GM12878 (cell line): ENCODE data around the gene FGF1. TPM values are rescaled to one million over a fixed set of nuclear protein-coding genes. Genes with fewer than 3 reads are reported as not detected.

Source experiments
- ATAC-seq: fragments of 200-7000 bp; cut with Tn5 transposase; 3 replicates; pipeline ENCODE4 v1.9.1; 2020; ENCODE audit warnings: mild to moderate bottlenecking, moderate library complexity
- BruUV-seq: library from RNA; stranded (reverse); fragments of 400-500 nt; replicated peaks from 2 replicates; lab custom pipeline; 2021; lab: Mats Ljungman, UMichigan
- CTCF ChIA-PET: fragments of 300-600 bp; sonication (Branson Sonifier 250); formaldehyde crosslinking; extraction: SDS; loops from one replicate; lab custom pipeline; 2021; ENCODE audit warnings: inconsistent platforms; lab: Yijun Ruan, JAX
- POLR2A ChIA-PET: fragments of 350-600 bp; formaldehyde crosslinking; extraction: SDS; loops from one replicate; lab custom pipeline; 2021; ENCODE audit warnings: inconsistent platforms; lab: Charles Lee
- RAD21 ChIA-PET: fragments of 300-600 bp; sonication (Branson Sonifier 250); formaldehyde crosslinking; loops from one replicate; lab custom pipeline; 2023; ENCODE audit warnings: antibody characterized with exemption; ENCODE audit not compliant: unreplicated experiment; lab: Charles Lee
- SMC1A ChIA-PET: fragments of 300-600 bp; sonication (Branson Sonifier 250); formaldehyde crosslinking; loops from one replicate; lab custom pipeline; 2023; ENCODE audit not compliant: unreplicated experiment, uncharacterized antibody; lab: Charles Lee
- DNase-seq: peaks from one replicate; pipeline ENCODE4 v3.0.0-alpha.2; 2011; ENCODE audit warnings: low read depth, low spot score
- FAIRE-seq: peaks from 3 replicates; lab custom pipeline; 2011; peaks lifted over from hg19 to GRCh38; lab: Jason Lieb, UNC
- H2AFZ ChIP-seq: 2 replicates; pipeline ENCODE4 v1.6.0; 2011; ENCODE audit warnings: low read depth, low read length, control low read depth; ENCODE audit not compliant: control insufficient read depth
- H3K27ac ChIP-seq: 2 replicates; pipeline ENCODE4 v1.5.1; 2011; ENCODE audit warnings: control low read depth; ENCODE audit not compliant: control insufficient read depth, insufficient read depth
- H3K27me3 ChIP-seq, 2 experiments: replicated peaks in 1 of 2; 2 replicates each; pipeline versions ENCODE4 v1.6.0 to v1.6.1; 2011; ENCODE audit warnings: low read length in 1 of 2; ENCODE audit not compliant: control insufficient read depth in 2 of 2, insufficient read depth in 2 of 2
- H3K36me3 ChIP-seq, 2 experiments: 2 replicates each; pipeline ENCODE4 v1.5.1; 2011; ENCODE audit warnings: low read length in 1 of 2; ENCODE audit not compliant: control insufficient read depth in 2 of 2, insufficient read depth in 2 of 2
- H3K4me1 ChIP-seq: 2 replicates; pipeline ENCODE4 v1.6.1; 2011; ENCODE audit warnings: mild to moderate bottlenecking, low read length, moderate library complexity, mixed read lengths; ENCODE audit not compliant: control insufficient read depth, insufficient read depth
- H3K4me2 ChIP-seq: 2 replicates; pipeline ENCODE4 v1.6.0; 2011; ENCODE audit warnings: control low read depth; ENCODE audit not compliant: control insufficient read depth, insufficient read depth
- H3K4me3 ChIP-seq: fragments of 200-600 bp; sonication (generic); 2 replicates; pipeline ENCODE4 v1.5.1; 2016
- H3K79me2 ChIP-seq: 2 replicates; pipeline ENCODE4 v1.6.0; 2011; ENCODE audit warnings: low read length; ENCODE audit not compliant: control insufficient read depth, insufficient read depth
- H3K9ac ChIP-seq: 2 replicates; pipeline ENCODE4 v1.8.0; 2011; ENCODE audit warnings: low read length, control low read depth, mixed read lengths; ENCODE audit not compliant: control insufficient read depth, insufficient read depth
- H3K9me3 ChIP-seq: replicated peaks from 3 replicates; pipeline ENCODE4 v1.5.1; 2011; ENCODE audit warnings: mild to moderate bottlenecking, low read length; ENCODE audit not compliant: control insufficient read depth, insufficient read depth
- H4K20me1 ChIP-seq: 2 replicates; pipeline ENCODE4 v1.6.0; 2011; ENCODE audit not compliant: control insufficient read depth, insufficient read depth
- CBFB ChIP-seq: IDR thresholded peaks from 2 replicates; pipeline ENCODE4 v1.6.1; 2016; ENCODE audit warnings: antibody characterized with exemption, low read depth
- RFX5 ChIP-seq: IDR thresholded peaks from 2 replicates; pipeline ENCODE4 v1.6.1; 2011; ENCODE audit warnings: low read depth, low read length, improper control_type of control experiment
- ZNF384 ChIP-seq: IDR thresholded peaks from 2 replicates; pipeline ENCODE4 v1.6.1; 2012; ENCODE audit warnings: low read depth, mild to moderate bottlenecking, low read length, improper control_type of control experiment, borderline replicate concordance
- WGBS: methylation state at CpG from one replicate; pipeline ENCODE4 v1.1.6; 2016; ENCODE audit warnings: low lambda C conversion rate; ENCODE audit not compliant: insufficient replicate concordance, insufficient coverage; ENCODE audit errors: missing lambda C conversion rate; 5-methylcytosine and 5-hydroxymethylcytosine counted together
- in situ Hi-C: fragments of 300-500 bp; cut with MboI; formaldehyde crosslinking; loops from 9 replicates; pipeline ENCODE4 v1.14.3; 2018; ENCODE audit warnings: mixed read lengths
- intact Hi-C: fragments of 100-400 bp; cut with micrococcal nuclease; formaldehyde crosslinking; loops from one replicate; pipeline ENCODE4 v1.14.2; 2022; ENCODE audit not compliant: unreplicated experiment
- polyA plus RNA-seq, 11 experiments: library from polyadenylated mRNA; depleted of rRNA in 4 of 11; unstranded in 6 of 11; stranded (reverse) in 5 of 11; fragments of >200 nt; fragmentation: Nextera tagmentation in 4 of 11; fragmentation: Illumina TruSeq in 1 of 11; extraction: Ambion mirVana in 4 of 11; extraction: Trizol in 1 of 11; gene quantifications; 1 replicate in 1 of 11; 2 replicates in 10 of 11; pipeline versions ENCODE4 v1.2.1 to v1.2.3, GENCODE V29; 2011 to 2016; ENCODE audit warnings: inconsistent platforms in 2 of 11, missing spikeins in 2 of 11, low read depth in 1 of 11
- total RNA-seq, 4 experiments: library from RNA; depleted of rRNA in 3 of 4; stranded (reverse); fragments of >200 nt in 3 of 4; fragmentation: Illumina TruSeq in 1 of 4; extraction: Trizol in 1 of 4; gene quantifications; 2 replicates each; pipeline versions ENCODE4 v1.2.1 to v1.2.3, GENCODE V29; 2013 to 2021
- TF ChIP-seq, protein P1 (sequence below): fragments of 450-650 bp; formaldehyde crosslinking; IDR thresholded peaks from 2 replicates; pipeline ENCODE4 v1.5.0; 2022; ENCODE audit warnings: mild to moderate bottlenecking, missing genetic modification characterization
- TF ChIP-seq, protein P2 (sequence below): IDR thresholded peaks from 2 replicates; pipeline ENCODE4 v1.6.1; 2011; ENCODE audit warnings: borderline replicate concordance, low read depth, mild to moderate bottlenecking, moderate library complexity, low read length; ENCODE audit not compliant: insufficient read depth, poor library complexity, severe bottlenecking
- TF ChIP-seq, protein P3 (sequence below): fragments of 450-650 bp; IDR thresholded peaks from 2 replicates; pipeline ENCODE4 v1.6.1; 2016; ENCODE audit warnings: mild to moderate bottlenecking

FGF1 gene
- total and polyA plus RNA-seq, 10 of the 15 experiments (the other 5 are each of a cell fraction or from before 2014, with no cell fraction given): not detected

DNA sequence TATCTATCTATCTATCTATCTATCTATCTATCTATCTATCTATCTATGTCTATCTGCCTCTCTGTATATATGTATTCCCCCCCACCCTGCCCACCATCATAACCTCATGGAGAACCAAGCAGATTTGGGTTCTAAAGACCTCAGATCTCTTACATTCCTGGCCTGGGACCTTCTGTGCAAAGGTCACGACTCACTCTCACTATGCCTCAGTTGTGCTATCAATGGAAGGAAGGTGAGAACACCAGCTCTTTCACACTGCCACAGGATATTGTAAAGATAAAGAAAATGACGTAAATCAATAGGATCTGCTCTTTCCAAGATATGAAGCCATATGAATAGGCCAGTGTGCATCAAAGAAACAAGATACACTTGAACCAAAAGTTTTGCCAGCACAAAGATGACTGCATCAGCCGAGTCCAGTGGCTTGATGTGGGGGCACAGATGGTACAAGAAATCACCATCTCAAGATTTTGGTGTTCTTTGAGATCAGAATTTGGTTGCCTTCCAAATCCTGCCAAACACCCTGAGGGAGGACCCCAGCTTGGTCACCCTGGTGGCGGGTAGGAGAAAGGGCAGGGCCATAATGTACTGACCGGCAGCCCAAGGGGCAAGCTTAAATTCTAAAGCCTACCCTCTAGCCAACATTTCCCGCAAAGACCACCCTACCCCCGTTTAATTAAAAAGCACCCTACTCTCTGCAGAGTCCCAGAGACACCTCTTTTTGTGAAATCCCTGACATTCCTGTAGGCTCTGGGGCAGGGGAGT lies 8.4 kb upstream of the FGF1 start (continued):
- TF ChIP-seq, protein P1, sequence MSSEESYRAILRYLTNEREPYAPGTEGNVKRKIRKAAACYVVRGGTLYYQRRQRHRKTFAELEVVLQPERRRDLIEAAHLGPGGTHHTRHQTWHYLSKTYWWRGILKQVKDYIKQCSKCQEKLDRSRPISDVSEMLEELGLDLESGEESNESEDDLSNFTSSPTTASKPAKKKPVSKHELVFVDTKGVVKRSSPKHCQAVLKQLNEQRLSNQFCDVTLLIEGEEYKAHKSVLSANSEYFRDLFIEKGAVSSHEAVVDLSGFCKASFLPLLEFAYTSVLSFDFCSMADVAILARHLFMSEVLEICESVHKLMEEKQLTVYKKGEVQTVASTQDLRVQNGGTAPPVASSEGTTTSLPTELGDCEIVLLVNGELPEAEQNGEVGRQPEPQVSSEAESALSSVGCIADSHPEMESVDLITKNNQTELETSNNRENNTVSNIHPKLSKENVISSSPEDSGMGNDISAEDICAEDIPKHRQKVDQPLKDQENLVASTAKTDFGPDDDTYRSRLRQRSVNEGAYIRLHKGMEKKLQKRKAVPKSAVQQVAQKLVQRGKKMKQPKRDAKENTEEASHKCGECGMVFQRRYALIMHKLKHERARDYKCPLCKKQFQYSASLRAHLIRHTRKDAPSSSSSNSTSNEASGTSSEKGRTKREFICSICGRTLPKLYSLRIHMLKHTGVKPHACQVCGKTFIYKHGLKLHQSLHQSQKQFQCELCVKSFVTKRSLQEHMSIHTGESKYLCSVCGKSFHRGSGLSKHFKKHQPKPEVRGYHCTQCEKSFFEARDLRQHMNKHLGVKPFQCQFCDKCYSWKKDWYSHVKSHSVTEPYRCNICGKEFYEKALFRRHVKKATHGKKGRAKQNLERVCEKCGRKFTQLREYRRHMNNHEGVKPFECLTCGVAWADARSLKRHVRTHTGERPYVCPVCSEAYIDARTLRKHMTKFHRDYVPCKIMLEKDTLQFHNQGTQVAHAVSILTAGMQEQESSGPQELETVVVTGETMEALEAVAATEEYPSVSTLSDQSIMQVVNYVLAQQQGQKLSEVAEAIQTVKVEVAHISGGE (CRISPR knock-in tag): no peak

DNA sequence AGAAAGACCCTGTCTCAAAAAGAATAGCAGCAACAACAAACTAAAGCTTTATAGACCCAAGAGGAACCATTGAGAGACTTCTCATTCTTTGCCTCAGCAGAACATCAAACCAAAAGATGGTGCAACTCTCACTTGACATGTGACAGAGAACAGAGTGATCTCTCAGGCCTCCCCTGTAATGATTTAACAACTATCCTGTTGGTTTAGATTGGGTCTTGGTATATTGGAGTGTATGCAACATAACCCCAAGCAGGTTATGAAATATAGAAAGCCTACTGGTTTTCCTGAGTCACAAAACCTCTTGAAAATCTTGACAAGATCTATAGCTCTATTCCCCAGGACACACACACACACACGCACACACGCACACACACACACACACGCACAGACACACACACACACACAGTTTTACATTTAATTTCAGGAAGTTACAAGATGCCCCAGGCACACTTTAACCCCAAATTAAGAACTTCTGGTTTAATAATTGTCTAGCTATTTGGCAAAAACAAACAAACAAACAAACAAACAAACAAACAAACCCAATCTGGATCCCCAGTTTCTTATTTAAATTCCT lies 6.5 kb upstream of the FGF1 start:
- no peak for ATAC-seq
- TF ChIP-seq ZNF384 (no peak), RFX5 (no peak), CBFB (no peak)
- TF ChIP-seq, protein P2, sequence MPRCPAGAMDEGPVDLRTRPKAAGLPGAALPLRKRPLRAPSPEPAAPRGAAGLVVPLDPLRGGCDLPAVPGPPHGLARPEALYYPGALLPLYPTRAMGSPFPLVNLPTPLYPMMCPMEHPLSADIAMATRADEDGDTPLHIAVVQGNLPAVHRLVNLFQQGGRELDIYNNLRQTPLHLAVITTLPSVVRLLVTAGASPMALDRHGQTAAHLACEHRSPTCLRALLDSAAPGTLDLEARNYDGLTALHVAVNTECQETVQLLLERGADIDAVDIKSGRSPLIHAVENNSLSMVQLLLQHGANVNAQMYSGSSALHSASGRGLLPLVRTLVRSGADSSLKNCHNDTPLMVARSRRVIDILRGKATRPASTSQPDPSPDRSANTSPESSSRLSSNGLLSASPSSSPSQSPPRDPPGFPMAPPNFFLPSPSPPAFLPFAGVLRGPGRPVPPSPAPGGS: no peak
- TF ChIP-seq, protein P3, sequence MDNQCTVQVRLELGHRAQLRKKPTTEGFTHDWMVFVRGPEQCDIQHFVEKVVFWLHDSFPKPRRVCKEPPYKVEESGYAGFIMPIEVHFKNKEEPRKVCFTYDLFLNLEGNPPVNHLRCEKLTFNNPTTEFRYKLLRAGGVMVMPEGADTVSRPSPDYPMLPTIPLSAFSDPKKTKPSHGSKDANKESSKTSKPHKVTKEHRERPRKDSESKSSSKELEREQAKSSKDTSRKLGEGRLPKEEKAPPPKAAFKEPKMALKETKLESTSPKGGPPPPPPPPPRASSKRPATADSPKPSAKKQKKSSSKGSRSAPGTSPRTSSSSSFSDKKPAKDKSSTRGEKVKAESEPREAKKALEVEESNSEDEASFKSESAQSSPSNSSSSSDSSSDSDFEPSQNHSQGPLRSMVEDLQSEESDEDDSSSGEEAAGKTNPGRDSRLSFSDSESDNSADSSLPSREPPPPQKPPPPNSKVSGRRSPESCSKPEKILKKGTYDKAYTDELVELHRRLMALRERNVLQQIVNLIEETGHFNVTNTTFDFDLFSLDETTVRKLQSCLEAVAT: no peak
- Histone ChIP-seq H3K4me3 (no peak overlapping the region), H3K9me3 (no peaks in the 10 kb centered on the region), H3K27me3 (no peaks in the 10 kb centered on the region; a peak in 1 of 4 replicates), H3K79me2 (no peaks in the 10 kb centered on the region), H3K27ac (no peak overlapping the region), H3K36me3 (no peaks in the 10 kb centered on the region), H2AFZ (no peak overlapping the region), H3K9ac (no peak overlapping the region), H4K20me1 (no peaks in the 10 kb centered on the region), H3K4me1 (no peaks in the 10 kb centered on the region), H3K4me2 (no peak overlapping the region)
- ChIA-PET SMC1A (interaction anchor here (0.6 to 1.1 kb wide), 4 partner anchors 34 to 116 kb away, joined by 3 to 4 read pairs (median 3); no protein-coding TSS in a partner anchor), RAD21 (no interaction called here), CTCF (interaction anchor here (0.6 to 1.8 kb wide), 3 partner anchors 21 to 239 kb away, joined by 3 to 5 read pairs (median 3); no protein-coding TSS in a partner anchor), POLR2A (no interaction called here)
- DNase-seq: no peak
- no TSS peak for BruUV-seq
- in situ Hi-C loops (no loop called here), intact Hi-C loops (no loop called here)
- no peak for FAIRE-seq
- WGBS: 19% methylated on average over 3 of the region's 3 CpGs
